ENCODE data around the gene GATA6.

Gene GATA6

GRCh38 chr18:22169011-22169888, at the start of gene GATA6:
Gene GATA6 (plus strand): TSS chr18:22169589. CDS start chr18:22171145, 1,556 bp downstream.
- no peak within 1 kb of the TSS for H3K4me3 ChIP-seq (ENCODE audit: low read depth, low read length)
- TF ChIP-seq MYC (IDR thresholded peaks at IDR 0.05; ENCODE audit: low read depth, low read length) (no peak), MAX (IDR thresholded peaks at IDR 0.05; ENCODE audit: low read depth, low read length) (no peak), CTCF (IDR thresholded peaks at IDR 0.05; ENCODE audit: low read depth, low read length) (no peak), POLR2A (IDR thresholded peaks at IDR 0.05; ENCODE audit: extremely low read depth, insufficient read length) (no peak)
- peak; percentile 81 for DNase-seq (ENCODE audit: low read depth)

- no peak for TF ChIP-seq MYC (IDR thresholded peaks at IDR 0.05; ENCODE audit: low read depth, low read length)
- H3K4me3 ChIP-seq (ENCODE audit: low read depth, low read length) = no peak overlapping the region
- no peak for DNase-seq (ENCODE audit: low read depth)
These were observed 44.4 kb upstream of the GATA6 start for GRCh38 chr18:22124970-22125369.

GRCh38 chr18:22128954-22129353, 40.4 kb upstream of the GATA6 start:
- no peak for TF ChIP-seq MAX (IDR thresholded peaks at IDR 0.05; ENCODE audit: low read depth, low read length)
- TF ChIP-seq MYC (IDR thresholded peaks at IDR 0.05; ENCODE audit: low read depth, low read length) = no peak
- TF ChIP-seq CTCF (IDR thresholded peaks at IDR 0.05; ENCODE audit: low read depth, low read length) = no peak
- no peak for TF ChIP-seq POLR2A (IDR thresholded peaks at IDR 0.05; ENCODE audit: extremely low read depth, insufficient read length)
- H3K4me3 ChIP-seq (ENCODE audit: low read depth, low read length) = no peak overlapping the region
- DNase-seq (ENCODE audit: low read depth) = no peak

GRCh38 chr18:22129778-22130177, 39.6 kb upstream of the GATA6 start:
- no peak overlapping the region for H3K4me3 ChIP-seq (ENCODE audit: low read depth, low read length)
- no peak for DNase-seq (ENCODE audit: low read depth)
- no peak for TF ChIP-seq MYC (IDR thresholded peaks at IDR 0.05; ENCODE audit: low read depth, low read length)
- no peak for TF ChIP-seq MAX (IDR thresholded peaks at IDR 0.05; ENCODE audit: low read depth, low read length)
- TF ChIP-seq POLR2A (IDR thresholded peaks at IDR 0.05; ENCODE audit: extremely low read depth, insufficient read length) = no peak
- TF ChIP-seq CTCF (IDR thresholded peaks at IDR 0.05; ENCODE audit: low read depth, low read length) = no peak

GRCh38 chr18:22132258-22132657, 37.1 kb upstream of the GATA6 start:
- TF ChIP-seq CTCF (IDR thresholded peaks at IDR 0.05; ENCODE audit: low read depth, low read length) (no peak), MYC (IDR thresholded peaks at IDR 0.05; ENCODE audit: low read depth, low read length) (no peak), POLR2A (IDR thresholded peaks at IDR 0.05; ENCODE audit: extremely low read depth, insufficient read length) (no peak), MAX (IDR thresholded peaks at IDR 0.05; ENCODE audit: low read depth, low read length) (no peak)
- H3K4me3 ChIP-seq (ENCODE audit: low read depth, low read length) = no peak overlapping the region
- no peak for DNase-seq (ENCODE audit: low read depth)

GRCh38 chr18:22132763-22133162, 36.6 kb upstream of the GATA6 start:
- DNase-seq (ENCODE audit: low read depth) = no peak
- H3K4me3 ChIP-seq (ENCODE audit: low read depth, low read length) = no peak overlapping the region
- TF ChIP-seq MYC (IDR thresholded peaks at IDR 0.05; ENCODE audit: low read depth, low read length) (no peak), CTCF (IDR thresholded peaks at IDR 0.05; ENCODE audit: low read depth, low read length) (no peak), MAX (IDR thresholded peaks at IDR 0.05; ENCODE audit: low read depth, low read length) (no peak), POLR2A (IDR thresholded peaks at IDR 0.05; ENCODE audit: extremely low read depth, insufficient read length) (no peak)
